ES-I3 (cell line): ENCODE results near the gene ARPC1A.
"Not testable (repeated sequence)": the region's sequence is repeated elsewhere in the genome, so short reads cannot be mapped to it uniquely, and the experiment has no call there.

ENCODE experiments used
- H3K36me3 ChIP-seq: 2 replicates; pipeline ENCODE4 v1.6.1; 2013; ENCODE audit warnings: mild to moderate bottlenecking, low read length, control low read depth, moderate library complexity; ENCODE audit not compliant: insufficient read depth
- H3K4me1 ChIP-seq: 2 replicates; pipeline ENCODE4 v1.6.1; 2013; ENCODE audit warnings: mild to moderate bottlenecking, control low read depth, low read length; ENCODE audit not compliant: insufficient read depth
- H3K9ac ChIP-seq: 2 replicates; pipeline ENCODE4 v1.6.1; 2013; ENCODE audit warnings: low read depth, mild to moderate bottlenecking, low read length, moderate library complexity
- H3K9me3 ChIP-seq: 2 replicates; pipeline ENCODE4 v1.6.1; 2013; ENCODE audit warnings: mild to moderate bottlenecking, low read length, moderate library complexity; ENCODE audit not compliant: control insufficient read depth, insufficient read depth

The ARPC1A gene

DNA sequence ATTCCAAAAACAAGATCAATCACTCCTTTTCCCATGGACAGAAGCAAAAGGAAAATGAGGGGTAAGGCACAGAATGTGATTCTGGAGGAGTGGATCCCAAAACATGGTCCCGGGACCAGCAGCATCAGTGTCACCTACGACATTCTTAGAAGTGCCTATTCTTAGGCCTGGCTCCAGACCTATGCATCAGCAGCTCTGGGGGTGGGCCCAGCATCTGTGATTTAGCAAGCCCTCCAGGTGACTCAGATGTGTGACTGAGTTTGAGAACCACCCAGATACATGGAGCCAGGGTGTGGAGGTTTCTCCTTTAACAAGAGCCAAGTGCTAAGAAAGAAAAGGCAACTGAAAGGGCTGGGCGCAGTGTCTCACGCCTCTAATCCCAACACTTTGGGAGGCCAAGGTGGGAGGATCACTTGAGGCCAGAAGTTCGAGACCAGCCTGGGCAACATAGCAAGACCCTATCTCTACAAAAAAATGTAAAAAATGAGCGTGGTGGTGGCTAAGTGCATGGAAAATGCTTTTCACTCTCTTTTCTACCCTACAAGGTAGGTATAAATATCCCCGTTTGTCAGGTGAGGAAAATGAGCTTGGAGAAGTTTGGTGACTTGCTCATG is 17.1 kb upstream of the ARPC1A start:
- no peaks in the 10 kb centered on the region for H3K36me3 ChIP-seq
- H3K9ac ChIP-seq: no peak overlapping the region
- H3K9me3 ChIP-seq: peaks cover 8% of the 10 kb centered on the region
- no peaks in the 10 kb centered on the region for H3K4me1 ChIP-seq

DNA sequence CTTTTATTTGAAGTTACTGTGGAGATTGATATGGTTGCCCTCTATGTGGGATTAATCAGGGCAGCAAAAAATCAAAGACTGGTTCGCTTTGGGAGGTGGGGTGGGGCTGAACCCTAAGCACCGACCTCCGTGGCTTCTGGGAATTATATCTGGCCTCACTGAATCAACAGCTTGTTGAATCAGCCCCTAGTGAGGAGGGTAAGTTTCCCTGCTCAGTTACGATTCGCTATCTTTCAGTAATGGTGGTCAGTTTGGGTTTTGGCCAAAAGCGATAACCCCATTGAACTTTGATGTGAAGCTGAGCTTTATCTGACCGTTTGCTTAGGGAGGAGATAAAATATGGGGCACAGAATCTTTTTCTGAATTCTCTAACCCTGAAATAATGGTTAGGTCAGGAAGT is 16.6 kb upstream of the ARPC1A start:
- Histone ChIP-seq H3K9me3 (peaks cover 8% of the 10 kb centered on the region), H3K36me3 (no peaks in the 10 kb centered on the region), H3K4me1 (no peaks in the 10 kb centered on the region), H3K9ac (no peak overlapping the region)

DNA sequence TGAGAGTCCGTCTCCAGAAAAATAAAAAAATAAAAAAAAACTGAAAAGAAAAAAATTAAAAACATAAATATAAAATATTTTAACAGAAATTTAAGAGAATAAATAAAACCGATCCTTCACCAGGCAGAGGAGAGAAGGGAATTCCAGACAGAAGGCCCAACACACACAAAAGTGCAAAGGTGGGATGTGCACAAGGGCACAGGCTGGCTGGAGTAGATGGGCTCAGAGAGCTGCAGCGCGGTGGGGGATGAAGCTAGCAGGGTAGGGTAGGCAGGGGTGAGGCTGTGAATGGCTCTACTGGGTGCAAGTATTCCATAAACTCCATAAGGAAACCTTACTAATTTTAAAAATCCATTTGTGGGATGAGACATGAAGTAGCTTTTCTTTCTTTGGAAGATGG is 15.7 kb upstream of the ARPC1A start:
- H3K4me1 ChIP-seq: no peaks in the 10 kb centered on the region
- H3K9ac ChIP-seq: no peak overlapping the region
- peaks cover 8% of the 10 kb centered on the region for H3K9me3 ChIP-seq
- H3K36me3 ChIP-seq: no peaks in the 10 kb centered on the region

DNA sequence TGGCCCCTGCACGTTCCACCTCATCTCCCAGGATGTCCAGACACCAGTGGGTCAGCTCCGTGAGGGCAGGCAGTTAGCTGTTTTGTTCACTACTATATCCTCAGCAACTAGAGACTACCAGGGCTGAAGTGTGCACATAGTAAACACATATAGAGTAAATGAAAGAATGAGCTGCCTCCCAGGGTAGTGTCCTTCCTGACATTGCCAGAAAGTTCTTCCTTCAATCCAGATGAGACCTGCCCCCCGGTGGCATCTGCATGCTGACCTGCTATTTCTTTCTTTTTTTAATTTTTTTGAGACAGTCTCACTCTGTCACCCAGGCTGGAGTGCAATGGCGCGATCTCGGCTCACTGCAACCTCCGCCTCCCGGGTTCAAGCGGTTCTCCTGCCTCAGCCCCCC is 14.0 kb upstream of the ARPC1A start:
- H3K9ac ChIP-seq: no peak overlapping the region
- H3K9me3 ChIP-seq: peaks cover 8% of the 10 kb centered on the region
- no peaks in the 10 kb centered on the region for H3K36me3 ChIP-seq
- H3K4me1 ChIP-seq: no peaks in the 10 kb centered on the region

DNA sequence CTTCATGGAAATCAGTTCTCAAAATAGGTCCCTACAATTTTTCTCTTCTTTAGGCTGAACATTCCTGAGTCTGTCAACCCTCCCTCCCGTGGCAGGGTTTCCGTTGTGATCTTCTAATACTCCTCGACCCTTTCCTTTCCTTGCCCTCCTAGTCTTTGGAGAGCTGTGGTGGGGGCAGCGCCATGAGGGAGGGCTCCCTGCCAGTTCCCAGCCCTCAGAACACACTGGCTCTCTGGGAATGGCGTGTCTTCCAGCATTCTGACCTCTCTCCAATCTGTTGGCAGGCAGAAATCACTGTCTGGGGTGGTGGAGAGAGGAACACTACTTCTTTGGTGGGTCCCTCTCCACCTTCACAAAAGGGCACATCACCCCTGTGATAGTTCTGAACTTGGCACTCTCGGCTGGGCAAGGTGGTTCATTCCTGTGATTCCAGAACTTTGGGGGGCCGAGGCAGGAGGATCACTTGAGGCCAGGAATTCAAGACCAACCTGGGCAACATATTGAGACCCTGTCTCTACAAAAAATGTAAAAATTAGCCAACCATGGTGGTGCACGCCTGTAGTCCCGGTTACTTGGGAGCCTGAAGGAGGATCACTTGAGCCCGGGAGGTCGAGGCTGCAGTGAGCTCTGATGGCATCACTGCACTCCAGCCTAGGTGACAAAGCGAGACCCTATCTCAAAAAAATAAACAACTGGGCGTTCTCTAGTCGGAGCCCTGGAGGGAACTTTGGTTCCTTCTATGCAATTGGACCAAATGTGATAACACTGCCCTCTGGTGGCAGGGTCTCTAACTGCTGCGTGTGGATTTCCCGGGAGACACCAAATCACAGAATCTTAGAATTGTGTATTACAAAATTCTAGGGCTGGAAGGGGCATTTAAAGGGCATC is 13.1 kb upstream of the ARPC1A start:
- Histone ChIP-seq H3K9me3 (peaks cover 8% of the 10 kb centered on the region), H3K36me3 (no peaks in the 10 kb centered on the region), H3K4me1 (no peaks in the 10 kb centered on the region), H3K9ac (no peak overlapping the region)

DNA sequence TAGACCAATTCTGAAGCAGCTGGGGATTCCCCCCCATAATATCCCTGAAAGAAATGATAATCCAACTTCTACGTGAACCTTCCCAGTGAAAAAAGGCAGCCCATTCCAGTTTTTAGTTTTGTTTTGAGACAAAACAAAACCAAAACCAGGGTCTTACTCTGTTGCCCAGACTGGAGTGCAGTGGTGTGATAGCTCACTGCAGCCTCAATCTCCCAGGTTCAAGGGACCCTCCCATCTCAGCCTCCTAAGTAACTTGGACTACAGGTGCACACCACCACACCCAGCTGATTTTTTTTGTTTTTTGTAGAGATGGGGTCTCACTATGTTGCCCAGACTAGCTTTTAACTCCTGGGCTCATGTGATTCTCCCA is 12.5 kb upstream of the ARPC1A start:
- Histone ChIP-seq H3K9me3 (peaks cover 8% of the 10 kb centered on the region), H3K36me3 (no peaks in the 10 kb centered on the region), H3K4me1 (no peaks in the 10 kb centered on the region), H3K9ac (no peak overlapping the region)

DNA sequence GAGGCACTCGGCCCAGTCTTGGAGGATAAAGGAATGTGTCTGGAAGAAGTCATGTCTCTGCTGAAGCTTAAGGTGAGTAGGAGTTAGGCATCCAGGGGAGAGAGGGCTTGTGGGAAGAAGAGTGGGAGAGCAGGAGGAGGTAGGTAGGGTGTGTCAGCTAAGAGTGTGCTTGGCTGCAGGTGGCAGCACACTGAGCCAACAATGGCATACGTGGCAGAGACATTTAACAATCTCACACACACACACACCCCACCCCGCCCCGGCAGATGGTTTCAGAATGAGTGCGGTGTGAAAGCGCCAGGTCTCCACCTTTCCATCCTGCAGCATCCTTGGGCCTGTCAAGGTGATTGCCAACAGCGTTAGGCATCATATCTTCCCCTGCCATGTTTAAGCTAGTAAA is 11.2 kb upstream of the ARPC1A start:
- H3K9me3 ChIP-seq: peaks cover 3% of the 10 kb centered on the region
- no peaks in the 10 kb centered on the region for H3K4me1 ChIP-seq
- no peak overlapping the region for H3K9ac ChIP-seq
- no peaks in the 10 kb centered on the region for H3K36me3 ChIP-seq

DNA sequence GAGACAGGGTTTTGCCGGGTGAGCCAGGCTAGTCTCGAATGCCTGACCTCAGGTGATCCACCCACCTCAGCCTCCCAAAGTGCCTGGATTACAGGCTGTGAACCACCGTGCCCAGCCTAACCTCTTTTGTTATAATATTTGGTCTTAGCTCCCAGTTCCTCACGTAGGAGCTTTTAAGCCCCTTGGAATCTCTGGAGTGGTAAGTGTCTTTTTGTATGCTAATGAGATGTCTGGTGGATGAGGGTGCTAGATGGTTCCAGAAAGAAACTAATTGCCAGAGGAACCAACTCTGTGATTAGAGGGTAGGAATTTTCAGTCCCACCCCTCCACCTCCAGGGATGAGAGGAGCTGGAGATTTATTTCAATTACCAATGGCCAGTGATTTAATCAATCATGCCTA is 5.3 kb upstream of the ARPC1A start:
- peaks cover 8% of the 10 kb centered on the region for H3K4me1 ChIP-seq
- no peaks in the 10 kb centered on the region for H3K36me3 ChIP-seq
- no peaks in the 10 kb centered on the region for H3K9me3 ChIP-seq

DNA sequence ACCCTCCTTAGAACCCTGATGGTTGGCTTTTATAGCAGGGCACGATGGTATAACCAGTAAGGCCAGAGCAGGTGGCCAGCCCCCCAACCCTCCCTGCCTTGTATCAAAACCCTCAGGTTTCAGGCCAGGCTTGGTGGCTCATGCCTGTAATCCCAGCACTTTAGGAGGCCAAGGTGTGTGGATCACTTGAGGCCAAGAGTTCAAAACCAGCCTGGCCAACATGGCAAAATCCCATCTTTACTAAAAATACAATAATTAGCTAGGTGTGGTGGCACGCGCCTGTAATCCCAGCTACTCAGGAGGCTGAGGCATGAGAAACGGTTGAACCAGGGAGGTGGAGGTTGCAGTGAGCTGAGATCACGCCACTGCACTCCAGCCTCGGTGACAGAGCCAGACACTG is 3.0 kb upstream of the ARPC1A start:
- H3K9ac ChIP-seq, H3K36me3 ChIP-seq, H3K9me3 ChIP-seq, H3K4me1 ChIP-seq: not testable (repeated sequence)

More for the DNA sequence above, 5.3 kb upstream of the ARPC1A start:
- H3K9ac ChIP-seq: no peak overlapping the region

DNA sequence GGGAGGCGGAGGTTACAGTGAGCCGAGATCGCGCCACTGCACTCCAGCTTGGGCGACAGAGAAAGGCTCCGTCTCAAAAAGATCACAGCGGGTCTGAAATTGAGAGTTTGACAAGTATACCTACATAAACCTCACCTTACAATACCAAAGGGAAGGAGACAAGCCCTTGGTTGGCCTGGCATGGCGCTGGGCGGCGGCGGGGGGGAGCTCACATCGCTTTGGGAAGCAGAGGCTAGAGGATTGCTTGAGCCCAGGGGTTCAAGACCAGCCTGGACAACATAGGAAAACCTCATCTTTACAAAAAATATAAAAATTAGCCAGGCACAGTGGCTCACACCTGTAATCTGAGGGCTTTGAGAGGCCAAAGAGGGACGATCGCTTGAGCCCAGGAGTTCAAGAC is 1.1 kb upstream of the ARPC1A start:
- peaks cover 8% of the 10 kb centered on the region for H3K4me1 ChIP-seq
- H3K9ac ChIP-seq: peak overlapping the region; percentile 78; the same call in 1 of the 2 replicates
- H3K9me3 ChIP-seq: no peaks in the 10 kb centered on the region
- H3K36me3 ChIP-seq: no peaks in the 10 kb centered on the region; the same call in 1 of the 2 replicates

DNA sequence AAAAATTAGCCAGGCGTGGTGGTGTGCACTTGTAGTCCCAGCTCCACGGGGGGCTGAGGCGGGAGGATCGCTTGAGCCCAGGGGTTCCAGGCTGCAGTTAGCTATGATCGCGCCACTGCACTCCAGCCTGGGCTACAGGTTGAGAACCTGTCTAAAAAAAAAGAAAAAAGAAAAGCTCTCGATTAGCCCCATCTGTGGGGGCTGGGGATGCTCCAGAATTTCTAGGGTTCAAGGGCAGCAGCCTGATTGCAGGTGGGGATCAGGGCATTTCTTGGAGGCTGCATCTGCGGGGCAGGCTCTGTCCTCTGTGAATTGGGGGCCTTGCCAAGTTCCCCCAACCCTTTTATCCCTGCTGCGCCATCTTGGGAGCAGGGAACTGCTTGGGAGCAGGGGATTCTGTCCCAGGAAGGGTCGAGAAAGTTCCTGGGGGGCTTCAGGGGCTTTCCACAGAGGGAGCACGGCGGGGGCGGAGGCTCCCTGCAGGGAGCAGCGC is 651 bp upstream of the ARPC1A start:
- H3K9ac ChIP-seq: peak overlapping the region; percentile 78
- H3K9me3 ChIP-seq: no peaks in the 10 kb centered on the region
- H3K4me1 ChIP-seq: peaks cover 8% of the 10 kb centered on the region
- no peaks in the 10 kb centered on the region; the same call in 1 of the 2 replicates for H3K36me3 ChIP-seq

DNA sequence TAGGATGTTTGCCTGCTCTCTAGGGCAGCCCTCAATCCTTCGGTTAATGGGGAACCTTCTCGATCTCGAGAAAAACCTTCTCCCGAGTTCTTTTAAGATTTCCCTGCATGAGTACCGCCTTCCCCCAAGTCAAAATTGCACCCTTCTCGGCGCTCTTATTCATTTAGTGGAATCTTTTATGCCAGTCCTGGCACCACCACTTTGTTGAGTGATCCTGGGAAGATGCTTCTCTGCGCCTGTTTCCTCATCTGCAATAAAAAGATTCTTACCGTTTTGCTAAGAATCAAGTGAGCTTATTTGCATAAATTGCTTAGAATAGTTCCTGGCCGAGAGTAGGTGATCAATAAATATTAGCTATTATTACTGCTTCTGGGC is 697 bp downstream of the ARPC1A start:
- Histone ChIP-seq H3K9me3 (no peaks in the 10 kb centered on the region), H3K9ac (peak overlapping the region; percentile 78), H3K4me1 (no peaks in the 10 kb centered on the region), H3K36me3 (no peaks in the 10 kb centered on the region; the same call in 1 of the 2 replicates)

DNA sequence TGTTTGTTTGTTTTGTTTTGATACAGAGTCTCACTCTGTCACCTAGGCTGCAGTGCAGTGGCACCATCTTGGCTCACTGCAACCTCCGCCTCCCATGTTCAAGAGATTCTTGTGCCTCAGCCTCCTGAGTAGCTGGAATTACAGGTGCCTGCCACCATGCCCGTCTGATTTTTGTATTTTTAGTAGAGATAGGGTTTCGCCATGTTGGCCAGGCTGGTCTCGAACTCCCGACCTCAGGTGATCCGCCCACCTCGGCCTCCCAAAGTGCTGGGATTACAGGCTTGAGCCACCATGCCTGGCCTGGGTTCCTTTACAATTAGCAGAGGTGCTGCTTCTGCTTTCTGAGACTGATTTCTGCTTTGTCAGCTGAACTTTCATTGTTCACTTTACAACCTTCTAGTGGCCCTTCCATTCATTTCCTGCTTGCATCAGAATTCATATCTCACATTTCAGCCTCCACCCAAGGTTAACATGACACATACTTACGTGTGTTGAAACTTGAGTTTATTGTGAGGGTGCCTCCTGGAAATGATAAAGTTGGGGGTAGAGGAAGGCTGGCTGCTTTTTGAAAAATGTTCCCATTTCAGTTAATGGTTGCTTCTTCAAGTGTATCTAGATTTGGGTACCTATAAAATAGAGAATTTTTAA is 4.7 kb downstream of the ARPC1A start:
- not testable (repeated sequence) for H3K36me3 ChIP-seq, H3K9me3 ChIP-seq, H3K4me1 ChIP-seq, H3K9ac ChIP-seq

DNA sequence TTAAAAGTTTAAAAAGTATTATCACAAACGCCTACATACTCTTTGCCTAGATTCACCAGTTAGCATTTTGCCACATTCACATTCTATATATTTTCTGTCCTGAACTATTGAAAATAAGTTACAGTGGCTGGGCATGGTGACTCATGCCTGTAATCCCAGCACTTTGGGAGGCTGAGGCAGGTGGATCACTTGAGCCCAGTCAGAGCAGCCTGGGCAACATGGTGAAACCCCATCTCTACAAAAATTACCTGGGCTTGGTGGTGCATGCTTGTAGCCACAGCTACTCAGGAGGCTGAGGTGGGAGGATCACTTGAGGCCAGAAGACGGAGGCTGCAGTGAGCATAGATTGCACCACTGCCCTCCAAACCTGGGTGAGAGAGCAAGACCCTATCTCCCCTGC is 5.3 kb downstream of the ARPC1A start:
- Histone ChIP-seq H3K9me3 (no peaks in the 10 kb centered on the region), H3K4me1 (no peaks in the 10 kb centered on the region), H3K9ac (no peak overlapping the region), H3K36me3 (no peaks in the 10 kb centered on the region; the same call in 1 of the 2 replicates)

DNA sequence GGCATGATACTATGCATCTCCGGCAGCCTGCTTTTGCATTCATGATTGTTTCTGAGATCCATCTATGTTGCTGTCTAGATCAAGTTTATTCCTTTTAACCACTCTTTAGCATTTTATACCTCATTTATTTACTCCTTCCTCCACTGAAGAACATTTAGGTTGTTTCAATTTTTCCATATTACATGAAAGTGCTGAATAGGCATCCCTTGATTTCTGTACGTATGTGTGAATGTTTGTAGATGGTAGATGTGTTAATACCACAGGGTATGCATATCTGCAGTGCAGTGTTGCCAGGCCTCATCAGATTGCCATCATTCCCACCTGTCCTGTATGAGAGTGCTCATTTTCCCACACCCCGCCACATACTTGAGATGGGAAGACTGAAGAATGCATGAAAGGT is 13.9 kb downstream of the ARPC1A start:
- Histone ChIP-seq H3K9ac (no peak overlapping the region), H3K36me3 (peaks cover 9% of the 10 kb centered on the region), H3K9me3 (no peaks in the 10 kb centered on the region), H3K4me1 (no peaks in the 10 kb centered on the region)
